ENCODE data around the gene LCP1.

GRCh38 chr13:46211483-46212351 lies 29.7 kb upstream of the LCP1 start, which contains the start of gene LRRC63:
- no peak for TF ChIP-seq CTCF (IDR thresholded peaks at IDR 0.05; ENCODE audit: insufficient read depth, low read length)
- TF ChIP-seq, protein P1, sequence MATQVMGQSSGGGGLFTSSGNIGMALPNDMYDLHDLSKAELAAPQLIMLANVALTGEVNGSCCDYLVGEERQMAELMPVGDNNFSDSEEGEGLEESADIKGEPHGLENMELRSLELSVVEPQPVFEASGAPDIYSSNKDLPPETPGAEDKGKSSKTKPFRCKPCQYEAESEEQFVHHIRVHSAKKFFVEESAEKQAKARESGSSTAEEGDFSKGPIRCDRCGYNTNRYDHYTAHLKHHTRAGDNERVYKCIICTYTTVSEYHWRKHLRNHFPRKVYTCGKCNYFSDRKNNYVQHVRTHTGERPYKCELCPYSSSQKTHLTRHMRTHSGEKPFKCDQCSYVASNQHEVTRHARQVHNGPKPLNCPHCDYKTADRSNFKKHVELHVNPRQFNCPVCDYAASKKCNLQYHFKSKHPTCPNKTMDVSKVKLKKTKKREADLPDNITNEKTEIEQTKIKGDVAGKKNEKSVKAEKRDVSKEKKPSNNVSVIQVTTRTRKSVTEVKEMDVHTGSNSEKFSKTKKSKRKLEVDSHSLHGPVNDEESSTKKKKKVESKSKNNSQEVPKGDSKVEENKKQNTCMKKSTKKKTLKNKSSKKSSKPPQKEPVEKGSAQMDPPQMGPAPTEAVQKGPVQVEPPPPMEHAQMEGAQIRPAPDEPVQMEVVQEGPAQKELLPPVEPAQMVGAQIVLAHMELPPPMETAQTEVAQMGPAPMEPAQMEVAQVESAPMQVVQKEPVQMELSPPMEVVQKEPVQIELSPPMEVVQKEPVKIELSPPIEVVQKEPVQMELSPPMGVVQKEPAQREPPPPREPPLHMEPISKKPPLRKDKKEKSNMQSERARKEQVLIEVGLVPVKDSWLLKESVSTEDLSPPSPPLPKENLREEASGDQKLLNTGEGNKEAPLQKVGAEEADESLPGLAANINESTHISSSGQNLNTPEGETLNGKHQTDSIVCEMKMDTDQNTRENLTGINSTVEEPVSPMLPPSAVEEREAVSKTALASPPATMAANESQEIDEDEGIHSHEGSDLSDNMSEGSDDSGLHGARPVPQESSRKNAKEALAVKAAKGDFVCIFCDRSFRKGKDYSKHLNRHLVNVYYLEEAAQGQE (IDR thresholded peaks at IDR 0.05; ENCODE audit: insufficient replicate concordance, low read depth) = peak; percentile 1
- peak; percentile 66 for TF ChIP-seq POLR2AphosphoS5 (IDR thresholded peaks at IDR 0.05; ENCODE audit: low read depth)
- no peak for TF ChIP-seq GABPA (IDR thresholded peaks at IDR 0.05; ENCODE audit: low read depth)

All from HL-60 (cell line).